Measurements from ENCODE around the gene SYCE3.

The SYCE3 gene

DNA sequence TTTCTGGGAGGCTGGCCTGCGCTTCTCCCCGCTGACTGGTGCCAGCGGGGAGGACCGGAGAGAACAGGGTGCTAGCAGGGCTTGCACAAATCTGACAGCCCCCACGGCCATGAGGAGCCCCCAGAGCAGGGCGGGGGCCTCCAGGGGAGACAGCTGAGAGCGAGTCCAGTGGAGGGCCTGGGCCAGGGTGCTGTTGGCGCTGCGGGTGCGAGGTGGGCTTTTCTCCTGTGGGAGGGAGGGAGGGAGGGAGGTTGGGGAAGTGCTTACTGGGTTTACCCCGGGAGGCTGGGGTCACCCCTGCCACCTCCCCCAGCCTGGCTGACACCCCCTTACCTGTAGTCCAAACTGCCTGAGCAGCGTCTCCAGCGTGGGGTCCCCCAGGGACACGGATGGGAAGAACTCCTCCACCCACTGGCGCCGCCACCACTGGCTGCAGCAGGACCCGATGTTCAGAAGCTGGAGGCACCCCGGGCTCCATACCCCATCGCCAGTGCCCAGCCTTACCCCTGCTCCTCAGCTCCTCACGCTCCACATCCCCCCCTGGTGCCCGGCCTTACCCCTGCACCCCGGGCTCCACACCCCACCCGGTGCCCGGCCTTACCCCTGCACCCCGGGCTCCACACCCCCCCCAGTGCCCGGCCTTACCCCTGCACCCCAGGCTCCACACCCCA, 59.1 kb downstream of the SYCE3 start:
- Histone ChIP-seq H3K36me3 (ENCODE audit: control insufficient read depth in 2 of 2, insufficient read depth in 2 of 2, low read length in 2 of 2) (peaks cover 10 to 13% of the 10 kb centered on the region in 2 donors), H3K9me3 (ENCODE audit: control insufficient read depth in 2 of 2, low read length in 2 of 2) (no peaks in the 10 kb centered on the region), H3K27ac (ENCODE audit: low read depth in 2 of 2, low read length in 2 of 2) (no peak overlapping the region), H3K9ac (ENCODE audit: low read depth in 1 of 2, low read length in 2 of 2) (no peak overlapping the region), H3K27me3 (ENCODE audit: control insufficient read depth in 2 of 2, insufficient read depth in 2 of 2, low read length in 2 of 2) (no peaks in the 10 kb centered on the region), H3K4me3 (ENCODE audit: low read length in 2 of 2) (no peak overlapping the region), H3K4me1 (ENCODE audit: control insufficient read depth in 2 of 2, insufficient read depth in 2 of 2, low read length in 2 of 2) (peaks cover 9 to 11% of the 10 kb centered on the region in 2 donors)

DNA sequence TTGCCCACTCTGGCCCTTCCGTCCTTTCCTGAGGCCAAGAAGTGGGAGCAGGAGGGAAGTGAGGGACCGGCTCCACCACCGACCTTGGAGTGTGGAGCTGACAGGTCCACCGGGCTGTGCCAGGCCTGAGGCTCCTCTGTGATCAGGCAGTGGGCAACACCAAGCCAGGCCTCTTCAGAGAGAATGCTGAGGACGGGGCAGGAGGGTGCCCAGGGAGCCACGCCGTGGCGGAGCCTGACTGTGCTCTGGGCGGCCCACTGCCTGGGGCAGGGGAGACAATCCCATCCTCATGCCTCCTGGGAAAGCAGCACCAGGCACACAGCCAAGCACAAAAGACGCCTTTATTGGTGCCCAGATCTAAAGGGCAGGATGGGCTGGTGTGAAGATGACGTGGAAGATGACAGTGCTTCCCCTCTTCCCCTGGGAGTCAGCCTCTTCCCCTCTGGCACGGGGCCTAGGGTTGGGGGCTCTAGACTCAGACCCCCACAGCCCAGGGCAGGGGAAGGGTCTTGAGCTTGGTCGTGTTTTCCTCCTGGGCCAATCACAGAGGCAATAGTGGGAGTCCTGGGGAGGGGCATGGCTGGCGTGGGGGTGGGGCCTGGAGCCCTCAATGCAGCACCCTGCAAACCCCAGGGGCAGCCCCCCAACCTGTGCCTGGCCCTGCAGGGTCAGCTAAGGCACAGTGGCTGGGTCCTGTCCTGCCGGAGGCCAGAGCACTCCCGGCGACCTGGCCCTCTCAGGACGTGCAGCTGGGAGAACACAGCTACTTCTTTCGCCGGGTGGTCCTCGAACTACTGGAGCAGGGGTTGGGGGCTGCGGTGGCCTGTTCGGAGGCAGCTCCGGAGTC, 59.9 kb downstream of the SYCE3 start:
- Histone ChIP-seq H3K9me3 (ENCODE audit: control insufficient read depth in 2 of 2, low read length in 2 of 2) (no peaks in the 10 kb centered on the region), H3K4me1 (ENCODE audit: control insufficient read depth in 2 of 2, insufficient read depth in 2 of 2, low read length in 2 of 2) (peaks cover 8 to 11% of the 10 kb centered on the region in 2 donors), H3K9ac (ENCODE audit: low read depth in 1 of 2, low read length in 2 of 2) (no peak overlapping the region), H3K27me3 (ENCODE audit: control insufficient read depth in 2 of 2, insufficient read depth in 2 of 2, low read length in 2 of 2) (no peaks in the 10 kb centered on the region), H3K4me3 (ENCODE audit: low read length in 2 of 2) (no peak overlapping the region), H3K27ac (ENCODE audit: low read depth in 2 of 2, low read length in 2 of 2) (no peak overlapping the region), H3K36me3 (ENCODE audit: control insufficient read depth in 2 of 2, insufficient read depth in 2 of 2, low read length in 2 of 2) (peaks cover 10 to 13% of the 10 kb centered on the region in 2 donors)

DNA sequence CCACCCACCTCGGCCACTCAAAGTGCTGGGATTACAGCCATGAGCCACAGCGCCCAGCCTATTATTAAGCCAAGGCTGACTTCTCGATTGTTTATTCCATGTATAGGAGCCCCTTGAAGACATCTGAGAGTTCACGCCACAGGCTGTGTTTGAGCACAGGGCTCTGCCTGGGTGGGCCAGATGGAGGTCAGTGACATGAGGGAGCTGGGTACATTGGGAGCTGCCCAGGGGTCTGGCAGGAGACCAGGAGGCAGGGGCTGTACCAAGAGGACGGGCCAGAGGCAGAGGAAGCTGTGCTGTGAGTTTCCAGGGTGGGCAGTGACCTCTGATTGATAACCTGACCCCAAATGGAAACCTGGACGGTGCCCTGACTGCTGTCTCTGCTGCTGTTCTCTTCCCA, 60.6 kb downstream of the SYCE3 start:
- peaks cover 10 to 13% of the 10 kb centered on the region in 2 donors for H3K36me3 ChIP-seq (ENCODE audit: control insufficient read depth in 2 of 2, insufficient read depth in 2 of 2, low read length in 2 of 2)
- no peaks in the 10 kb centered on the region for H3K9me3 ChIP-seq (ENCODE audit: control insufficient read depth in 2 of 2, low read length in 2 of 2)
- H3K27me3 ChIP-seq (ENCODE audit: control insufficient read depth in 2 of 2, insufficient read depth in 2 of 2, low read length in 2 of 2): no peaks in the 10 kb centered on the region
- no peak overlapping the region for H3K4me3 ChIP-seq (ENCODE audit: low read length in 2 of 2)
- H3K27ac ChIP-seq (ENCODE audit: low read depth in 2 of 2, low read length in 2 of 2): no peak overlapping the region
- no peak overlapping the region for H3K9ac ChIP-seq (ENCODE audit: low read depth in 1 of 2, low read length in 2 of 2)
- H3K4me1 ChIP-seq (ENCODE audit: control insufficient read depth in 2 of 2, insufficient read depth in 2 of 2, low read length in 2 of 2): peaks cover 10 to 11% of the 10 kb centered on the region in 2 donors

Data from mucosa of rectum (tissue), 2 donors.